GM23248 (cell line): ENCODE results near the gene PAFAH1B1.

ENCODE experiments used
- EZH2 ChIP-seq: fragments of 200-600 bp; sonication (generic); IDR thresholded peaks from 2 replicates; pipeline ENCODE4 v1.6.1; 2018; ENCODE audit warnings: antibody characterized with exemption, mild to moderate bottlenecking; ENCODE audit not compliant: insufficient read depth, poor library complexity, severe bottlenecking
- EZH2phosphoT487 ChIP-seq: fragments of 200-600 bp; sonication (generic); IDR thresholded peaks from 2 replicates; pipeline ENCODE4 v1.6.1; 2018; ENCODE audit warnings: antibody characterized with exemption, moderate library complexity, mild to moderate bottlenecking, low read depth; ENCODE audit not compliant: insufficient read depth

- TF ChIP-seq EZH2 (no peak), EZH2phosphoT487 (no peak)
Observed at GRCh38 chr17:2693561-2694380, 100.3 kb downstream of the PAFAH1B1 start.
